ENCODE data around the gene RNASET2.

Gene RNASET2

GRCh38 chr6:166944666-166945256 lies 11.6 kb downstream of the RNASET2 start:
- DNase-seq, result no peak

DNA sequence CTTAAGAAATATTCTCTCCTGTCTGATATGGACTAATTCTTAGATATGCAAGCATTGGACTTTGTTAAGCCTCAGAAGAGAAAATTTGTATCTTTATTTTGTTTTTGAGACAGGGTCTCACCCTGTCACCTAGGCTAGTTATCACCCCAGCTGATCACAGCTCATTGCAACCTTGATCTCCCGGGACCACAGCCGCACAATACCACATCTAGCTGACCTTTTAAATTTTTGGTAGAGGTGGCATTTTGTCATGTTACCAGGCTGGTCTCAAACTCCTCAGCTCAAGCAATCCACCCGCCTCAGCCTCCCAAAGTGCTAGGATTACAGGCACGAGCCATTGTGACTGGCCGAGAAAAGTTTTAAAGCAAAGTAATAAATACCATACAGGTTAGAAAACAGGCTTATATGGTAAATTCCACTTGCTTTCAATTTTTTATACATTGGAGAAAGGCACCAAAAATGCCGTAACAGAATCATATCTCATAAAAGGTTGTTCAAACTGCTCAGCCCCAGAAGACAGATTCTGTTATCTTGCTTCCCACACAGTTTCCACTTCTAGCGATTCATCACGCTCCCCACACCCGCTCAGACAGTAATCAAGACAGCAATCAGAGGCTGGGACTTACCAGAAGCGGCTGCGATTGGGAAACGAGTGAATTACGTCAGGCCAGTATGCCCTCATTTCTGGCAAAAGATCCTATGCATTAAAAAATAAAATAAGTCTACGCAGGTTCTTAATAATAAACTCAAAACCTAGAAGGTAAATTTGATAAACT lies 13.8 kb downstream of the RNASET2 start:
- no peak for DNase-seq

GRCh38 chr6:166940643-166941068 lies 15.7 kb downstream of the RNASET2 start:
- no peak for DNase-seq

GRCh38 chr6:166939894-166940293 lies 16.5 kb downstream of the RNASET2 start:
- no peak for DNase-seq

- no peak for DNase-seq
Observed at GRCh38 chr6:166939345-166939744, 17.0 kb downstream of the RNASET2 start.

- no peak for DNase-seq
Observed at GRCh38 chr6:166938704-166939103, 17.6 kb downstream of the RNASET2 start.

GRCh38 chr6:166938150-166938549 lies 18.2 kb downstream of the RNASET2 start:
- DNase-seq, result no peak

DNA sequence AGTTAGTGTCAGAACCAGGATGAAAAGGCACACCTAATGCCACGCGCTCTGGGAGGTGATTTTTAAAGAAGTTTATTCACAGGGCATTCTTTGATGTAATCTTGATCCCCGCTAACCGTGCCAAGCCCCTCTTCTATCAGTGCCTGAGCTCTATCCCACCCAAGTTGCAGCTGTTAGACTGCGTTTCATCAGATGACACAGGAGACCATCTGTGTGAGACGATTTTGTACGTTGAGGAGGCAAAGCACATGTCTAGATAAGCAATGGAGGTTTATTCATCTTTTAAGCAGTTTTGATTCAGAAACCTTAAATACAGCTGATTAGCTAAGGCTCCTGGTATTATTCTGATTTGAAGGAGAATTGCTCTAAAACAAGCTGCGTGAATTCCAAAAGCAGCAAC lies 18.6 kb downstream of the RNASET2 start:
- no peak for DNase-seq

GRCh38 chr6:166936079-166936787 lies 20.1 kb downstream of the RNASET2 start:
- DNase-seq, result no peak

DNA sequence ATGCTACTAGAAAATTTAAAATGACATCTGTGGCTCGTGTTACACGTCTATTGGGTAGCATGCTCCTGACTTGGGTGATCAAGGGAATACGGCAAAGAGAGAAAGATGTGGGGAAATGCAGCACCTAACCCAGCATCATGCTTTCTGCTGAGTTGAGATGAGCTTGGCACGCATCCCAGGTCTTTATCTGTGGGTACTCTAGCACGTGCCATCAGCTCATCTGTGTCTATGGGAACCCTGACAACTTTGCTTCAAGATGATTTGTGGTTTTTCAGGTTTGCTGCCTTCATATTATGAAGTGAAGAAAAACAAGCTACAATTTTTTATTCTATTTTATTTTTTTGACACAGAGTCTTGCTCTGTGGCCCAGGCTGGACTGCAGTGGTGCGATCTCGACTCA lies 21.0 kb downstream of the RNASET2 start:
- no peak for DNase-seq

- DNase-seq, result no peak
Observed at GRCh38 chr6:166934174-166934573, 22.2 kb downstream of the RNASET2 start.

DNA sequence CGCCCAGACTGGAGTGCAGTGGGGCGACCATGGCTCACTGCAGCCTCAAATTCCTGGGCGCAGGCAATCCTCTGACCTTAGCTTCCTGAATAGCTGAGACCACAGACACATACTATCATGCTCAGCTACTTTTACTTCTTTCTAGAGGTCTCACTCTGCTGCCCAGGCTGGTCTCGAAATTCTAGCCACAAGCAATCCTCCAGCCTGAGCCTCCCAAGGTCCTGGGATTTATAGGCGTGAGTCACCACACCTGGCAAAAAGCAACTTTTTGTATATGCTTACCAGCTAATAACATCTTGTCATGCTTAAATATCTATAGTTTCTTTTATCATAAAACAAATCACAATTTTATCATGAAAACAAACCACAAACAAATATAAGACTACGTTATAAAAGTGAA lies 23.0 kb downstream of the RNASET2 start:
- no peak for DNase-seq

GRCh38 chr6:166932616-166933015 lies 23.7 kb downstream of the RNASET2 start:
- no peak for DNase-seq

DNA sequence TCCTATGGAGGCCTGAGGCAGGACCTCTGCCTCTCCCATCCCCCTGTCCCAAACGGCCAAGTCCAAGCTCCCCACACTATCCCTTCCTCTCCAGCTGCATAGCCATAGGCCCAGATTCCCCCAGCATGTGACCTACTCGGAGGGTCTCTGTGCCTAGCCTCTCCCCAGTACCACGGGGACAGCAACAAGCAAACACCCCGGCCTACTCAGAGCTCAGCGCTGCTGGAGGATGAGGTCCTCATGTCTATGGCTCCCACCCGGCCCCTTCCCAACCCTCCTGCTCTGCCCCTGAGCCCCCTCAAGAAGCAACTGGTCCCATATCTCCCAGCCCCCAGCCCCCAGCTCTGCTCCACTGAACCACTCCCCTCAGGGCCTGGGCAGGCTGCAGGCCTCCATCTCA lies 24.2 kb downstream of the RNASET2 start:
- no peak for DNase-seq

DNA sequence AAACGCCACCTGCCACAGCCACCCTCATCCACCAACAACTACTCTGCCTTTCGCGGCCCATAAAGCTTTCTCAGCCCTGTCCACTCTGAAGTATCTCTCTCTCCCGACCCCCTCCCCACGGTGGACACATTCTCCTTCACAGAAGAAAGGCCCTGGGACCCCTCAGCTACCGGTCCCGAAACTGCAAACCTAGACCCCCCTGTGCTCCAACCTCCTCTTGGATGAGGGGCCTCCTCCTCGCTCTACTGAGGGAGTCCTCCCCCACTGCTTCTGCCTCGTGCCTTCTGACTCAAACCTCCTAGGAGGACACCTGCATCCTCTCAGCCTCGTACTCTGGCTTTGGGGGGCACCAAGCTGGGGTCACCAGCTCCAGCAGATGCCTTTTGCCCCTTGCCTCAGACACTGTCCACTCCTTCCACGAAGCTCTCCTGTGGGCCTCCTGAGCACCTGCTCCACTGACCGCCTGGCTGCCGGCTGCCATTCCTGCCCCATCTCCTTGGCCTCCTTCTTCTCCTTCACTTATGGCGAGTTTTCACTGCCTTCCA lies 24.9 kb downstream of the RNASET2 start:
- no peak for DNase-seq

DNA sequence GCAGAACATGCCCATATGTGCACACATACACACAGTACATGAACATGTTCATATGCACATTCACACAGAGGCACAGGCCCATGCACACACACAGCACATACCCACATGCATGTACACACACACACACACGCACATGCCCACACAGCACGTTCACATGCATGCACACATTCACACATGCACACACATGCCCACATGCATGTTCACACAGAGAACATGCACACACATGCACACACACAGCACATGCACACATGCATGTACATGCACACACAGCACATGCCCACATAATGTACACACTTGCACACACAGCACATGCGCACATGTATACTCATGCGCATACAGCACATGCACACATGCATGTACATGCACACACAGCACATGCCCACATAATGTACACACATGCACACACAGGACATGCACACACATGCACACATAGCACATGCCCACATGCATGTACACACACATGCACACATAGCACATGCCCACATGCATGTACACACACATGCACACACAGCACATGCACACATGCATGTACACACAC lies 25.9 kb downstream of the RNASET2 start:
- no peak for DNase-seq

- no peak for DNase-seq
Observed at GRCh38 chr6:166929542-166930189, 26.7 kb downstream of the RNASET2 start.

DNA sequence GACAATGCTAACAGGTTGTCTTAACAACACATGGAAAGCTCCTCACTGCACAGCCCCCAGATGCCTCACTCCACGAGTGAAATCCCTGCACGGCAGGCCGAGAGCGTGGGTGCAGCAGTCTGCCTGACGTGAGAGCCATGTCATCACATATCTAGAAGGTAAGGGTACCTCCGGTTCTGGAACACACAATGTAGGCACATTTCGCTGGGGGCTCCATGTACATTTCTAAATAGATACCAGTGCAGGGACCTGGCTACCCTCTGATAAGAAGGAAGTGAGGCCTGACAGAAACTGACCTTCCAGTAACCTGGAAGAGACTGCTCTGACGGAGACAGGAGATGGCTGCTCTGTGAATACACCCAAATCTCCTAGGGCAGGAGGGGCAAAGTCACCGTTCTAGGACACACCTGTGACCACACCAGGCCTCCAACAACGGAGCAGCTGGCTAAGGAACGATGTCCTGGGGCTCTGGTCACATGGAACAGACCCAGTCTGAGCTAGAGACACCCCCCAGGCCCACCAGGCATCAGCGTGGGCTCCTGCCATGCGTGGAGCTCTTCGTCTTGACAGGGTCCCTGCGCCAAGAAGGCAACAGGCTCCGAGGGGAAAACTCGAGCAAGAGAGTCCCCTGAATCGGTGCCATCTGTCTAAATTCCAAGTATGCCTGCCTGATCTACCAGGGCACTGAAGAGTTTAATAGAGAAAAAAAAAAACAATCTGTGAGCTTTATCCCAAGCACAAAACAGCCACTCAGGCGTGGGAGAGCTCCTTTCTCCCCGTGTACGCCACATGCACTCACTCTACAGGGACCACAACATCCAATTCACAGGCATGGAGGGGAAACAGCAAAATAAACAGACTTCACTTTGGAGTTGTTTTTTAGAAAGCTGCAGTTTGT lies 27.5 kb downstream of the RNASET2 start:
- DNase-seq, result no peak

- no peak for DNase-seq
Observed at GRCh38 chr6:166927935-166928643, 28.3 kb downstream of the RNASET2 start.

GRCh38 chr6:166927240-166927934 lies 29.0 kb downstream of the RNASET2 start:
- DNase-seq, result no peak

- no peak for DNase-seq
Observed at GRCh38 chr6:166926748-166927147, 29.6 kb downstream of the RNASET2 start.
